Body of pancreas (tissue), 4 donors: Measurements from ENCODE around the gene TAMALIN. TPM values are rescaled to one million over a fixed set of nuclear protein-coding genes. Genes with fewer than 3 reads are reported as not detected.

Source experiments
- ATAC-seq: fragments of 150-250 bp; one replicate; pipeline ENCODE4 v1.9.1; 2016
- DNase-seq, 4 donors: peaks; one replicate each; pipeline ENCODE4 v3.0.0-alpha.2; 2019
- H3K27ac ChIP-seq, 4 donors: fragments of 200-600 bp; sonication (generic); 1 replicate in 3 of 4; 2 replicates in 1 of 4; pipeline versions ENCODE4 v1.5.1 to v1.6.1; 2016 to 2019; ENCODE audit warnings: mild to moderate bottlenecking in 1 of 4, mixed read lengths in 1 of 4, moderate library complexity in 1 of 4
- H3K27me3 ChIP-seq, 2 donors: fragments of 200-600 bp; sonication (generic); one replicate each; pipeline ENCODE4 v1.6.0; 2016; ENCODE audit warnings: mild to moderate bottlenecking in 1 of 2
- H3K36me3 ChIP-seq, 2 donors: fragments of 200-600 bp; sonication (generic); replicated peaks in 1 of 2; 2 replicates each; pipeline ENCODE4 v1.5.1; 2016; ENCODE audit warnings: low read depth in 2 of 2; ENCODE audit not compliant: insufficient read depth in 1 of 2
- H3K4me1 ChIP-seq: fragments of 200-600 bp; sonication (generic); one replicate; pipeline ENCODE4 v1.6.0; 2016
- H3K4me3 ChIP-seq, 2 donors: fragments of 200-600 bp; sonication (generic); 1 replicate in 1 of 2; 2 replicates in 1 of 2; pipeline ENCODE4 v1.5.1; 2016 to 2019
- H3K9me3 ChIP-seq, 3 donors: fragments of 200-600 bp; sonication (generic); 1 replicate in 2 of 3; 2 replicates in 1 of 3; pipeline ENCODE4 v1.5.1; 2016
- POLR2A ChIP-seq, 3 donors: fragments of 450-650 bp; IDR thresholded peaks; one replicate each; pipeline ENCODE4 v1.6.1; 2016; ENCODE audit warnings: antibody characterized with exemption in 3 of 3, mild to moderate bottlenecking in 2 of 3
- WGBS, 2 donors: methylation state at CpG; one replicate each; pipeline ENCODE4 v1.1.5; 2017; 5-methylcytosine and 5-hydroxymethylcytosine counted together
- intact Hi-C: fragments of 100-400 bp; cut with DNase I; formaldehyde crosslinking; loops from one replicate; pipeline ENCODE4 v1.15.1; 2023
- total RNA-seq, 2 donors: library from RNA; depleted of rRNA; stranded (reverse); fragments of >200 nt; gene quantifications; one replicate each; pipeline ENCODE4 v1.1.0, GENCODE V29; 2016
- TF ChIP-seq, protein P1 (sequence below), 7 experiments: fragments of 450-650 bp in 4 of 7; fragments of 200-600 bp in 3 of 7; sonication (generic) in 3 of 7; IDR thresholded peaks; one replicate each; pipeline ENCODE4 v1.5.1; 2016 to 2019; ENCODE audit warnings: antibody characterized with exemption in 7 of 7

The TAMALIN gene
- total RNA-seq, 2 donors from 2014 or later: 7.0 to 19.4 TPM

DNA sequence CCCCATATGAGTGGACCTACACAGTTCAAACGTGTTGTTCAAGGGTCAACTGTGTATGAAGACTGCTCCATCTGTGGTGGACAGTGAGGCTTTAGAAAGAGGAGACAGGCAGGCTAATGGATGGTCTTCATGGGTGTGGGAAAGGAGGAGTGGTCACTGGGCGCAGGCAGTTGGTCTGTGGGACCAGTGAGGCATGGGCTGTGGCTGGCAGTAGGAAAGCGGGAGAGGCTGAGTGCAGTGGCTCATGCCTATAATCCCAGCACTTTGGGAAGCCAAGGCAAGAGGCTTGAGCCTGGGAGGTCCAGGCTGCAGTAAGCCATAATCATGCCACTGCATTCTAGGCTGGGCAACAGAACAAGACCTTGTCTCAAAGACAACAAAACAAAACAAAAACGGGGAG, 42.5 kb downstream of the TAMALIN start:
- DNase-seq (no peak), ATAC-seq (no peak)
- H3K27ac ChIP-seq: peak overlapping the region; percentile 97 to 100 (median 98)
- 70 to 73% methylated on average over 4 of the region's 4 CpGs for WGBS, 2 donors
- H3K9me3 ChIP-seq: no peaks in the 10 kb centered on the region
- H3K4me3 ChIP-seq: no peak overlapping the region
- TF ChIP-seq POLR2A (IDR thresholded peaks at IDR 0.05): no peak
- TF ChIP-seq, protein P1, sequence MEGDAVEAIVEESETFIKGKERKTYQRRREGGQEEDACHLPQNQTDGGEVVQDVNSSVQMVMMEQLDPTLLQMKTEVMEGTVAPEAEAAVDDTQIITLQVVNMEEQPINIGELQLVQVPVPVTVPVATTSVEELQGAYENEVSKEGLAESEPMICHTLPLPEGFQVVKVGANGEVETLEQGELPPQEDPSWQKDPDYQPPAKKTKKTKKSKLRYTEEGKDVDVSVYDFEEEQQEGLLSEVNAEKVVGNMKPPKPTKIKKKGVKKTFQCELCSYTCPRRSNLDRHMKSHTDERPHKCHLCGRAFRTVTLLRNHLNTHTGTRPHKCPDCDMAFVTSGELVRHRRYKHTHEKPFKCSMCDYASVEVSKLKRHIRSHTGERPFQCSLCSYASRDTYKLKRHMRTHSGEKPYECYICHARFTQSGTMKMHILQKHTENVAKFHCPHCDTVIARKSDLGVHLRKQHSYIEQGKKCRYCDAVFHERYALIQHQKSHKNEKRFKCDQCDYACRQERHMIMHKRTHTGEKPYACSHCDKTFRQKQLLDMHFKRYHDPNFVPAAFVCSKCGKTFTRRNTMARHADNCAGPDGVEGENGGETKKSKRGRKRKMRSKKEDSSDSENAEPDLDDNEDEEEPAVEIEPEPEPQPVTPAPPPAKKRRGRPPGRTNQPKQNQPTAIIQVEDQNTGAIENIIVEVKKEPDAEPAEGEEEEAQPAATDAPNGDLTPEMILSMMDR (IDR thresholded peaks at IDR 0.05): no peak
- H3K36me3 ChIP-seq: no peaks in the 10 kb centered on the region
- intact Hi-C loops: no loop called here
- H3K4me1 ChIP-seq: peaks cover 56% of the 10 kb centered on the region
- no peaks in the 10 kb centered on the region for H3K27me3 ChIP-seq

DNA sequence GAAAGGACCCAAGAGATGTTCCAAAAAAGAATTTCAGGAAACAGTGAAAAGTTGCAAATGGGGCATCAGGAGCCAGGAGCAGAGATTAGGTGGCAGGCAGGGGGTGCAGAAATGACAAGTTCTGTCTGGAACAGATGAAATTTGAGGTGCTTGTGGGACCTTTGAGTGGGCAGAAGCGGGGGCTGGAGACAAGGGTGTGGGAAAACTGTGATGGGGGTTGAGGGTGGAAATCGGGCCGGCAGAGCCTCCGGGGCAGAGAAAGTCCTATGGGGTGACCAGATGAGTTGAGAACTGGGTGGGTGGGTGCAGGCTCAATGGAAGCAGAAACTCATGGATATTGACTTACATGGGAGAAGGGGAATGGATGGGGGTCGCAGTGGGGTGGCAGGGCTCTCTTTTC, 42.9 kb downstream of the TAMALIN start:
- ATAC-seq: no peak
- intact Hi-C loops: no loop called here
- no peaks in the 10 kb centered on the region for H3K36me3 ChIP-seq
- no peak for DNase-seq
- no peak overlapping the region for H3K4me3 ChIP-seq
- peak overlapping the region; percentile 97 to 100 (median 98) for H3K27ac ChIP-seq
- peaks cover 52% of the 10 kb centered on the region for H3K4me1 ChIP-seq
- no peaks in the 10 kb centered on the region for H3K27me3 ChIP-seq
- WGBS, 2 donors: 72 to 76% methylated on average over 5 of the region's 5 CpGs
- H3K9me3 ChIP-seq: no peaks in the 10 kb centered on the region
- TF ChIP-seq, protein P1 (IDR thresholded peaks at IDR 0.05): no peak
- TF ChIP-seq POLR2A (IDR thresholded peaks at IDR 0.05): no peak

DNA sequence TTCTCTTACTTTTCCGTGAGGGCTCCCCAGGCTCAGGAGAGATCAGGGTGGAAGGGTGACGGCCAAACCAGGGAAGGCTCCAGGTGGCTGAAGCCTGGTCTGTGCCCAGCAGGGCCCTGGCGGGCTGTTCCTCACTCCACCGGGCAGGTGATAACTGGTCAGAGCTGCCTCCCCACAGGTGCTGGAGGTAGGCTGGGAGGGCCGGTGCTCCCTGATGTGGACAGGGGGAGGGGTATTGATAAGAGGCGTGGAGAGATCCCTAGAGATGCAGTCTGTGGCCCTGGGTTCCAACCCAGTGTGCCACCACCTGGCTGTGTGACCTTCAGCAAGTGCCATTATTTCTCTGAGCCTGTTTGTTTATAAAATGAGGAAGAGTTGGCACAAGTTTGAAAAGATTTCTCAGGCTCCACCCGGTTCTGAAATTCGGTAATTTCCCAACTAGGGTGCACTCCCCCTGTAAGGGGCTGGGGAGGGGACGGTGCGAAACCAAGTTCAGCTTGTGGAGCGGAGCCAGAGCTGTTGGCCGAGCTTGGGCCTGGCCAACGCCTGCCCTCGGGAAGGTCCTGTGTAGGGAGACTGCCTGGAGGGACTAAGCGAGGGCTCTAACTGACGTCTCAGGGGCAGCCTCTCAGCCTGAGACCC, 43.5 kb downstream of the TAMALIN start:
- TF ChIP-seq POLR2A (IDR thresholded peaks at IDR 0.05): peak in 2 of 3 donors; percentile 70
- TF ChIP-seq, protein P1 (IDR thresholded peaks at IDR 0.05): peak in 2 of 7 experiments; percentile 11 to 12
- no peaks in the 10 kb centered on the region for H3K9me3 ChIP-seq
- no peaks in the 10 kb centered on the region for H3K27me3 ChIP-seq
- H3K36me3 ChIP-seq: no peaks in the 10 kb centered on the region
- ATAC-seq (peak; percentile 29), DNase-seq (peak; percentile 62 to 81 (median 78))
- H3K27ac ChIP-seq: peak overlapping the region; percentile 97 to 100 (median 98)
- H3K4me3 ChIP-seq: peak overlapping the region in 1 of 2 donors; percentile 5
- peaks cover 46% of the 10 kb centered on the region for H3K4me1 ChIP-seq
- intact Hi-C loops: no loop called here
- 13 to 21% methylated on average over 10 to 16 of the region's 16 CpGs for WGBS, 2 donors

DNA sequence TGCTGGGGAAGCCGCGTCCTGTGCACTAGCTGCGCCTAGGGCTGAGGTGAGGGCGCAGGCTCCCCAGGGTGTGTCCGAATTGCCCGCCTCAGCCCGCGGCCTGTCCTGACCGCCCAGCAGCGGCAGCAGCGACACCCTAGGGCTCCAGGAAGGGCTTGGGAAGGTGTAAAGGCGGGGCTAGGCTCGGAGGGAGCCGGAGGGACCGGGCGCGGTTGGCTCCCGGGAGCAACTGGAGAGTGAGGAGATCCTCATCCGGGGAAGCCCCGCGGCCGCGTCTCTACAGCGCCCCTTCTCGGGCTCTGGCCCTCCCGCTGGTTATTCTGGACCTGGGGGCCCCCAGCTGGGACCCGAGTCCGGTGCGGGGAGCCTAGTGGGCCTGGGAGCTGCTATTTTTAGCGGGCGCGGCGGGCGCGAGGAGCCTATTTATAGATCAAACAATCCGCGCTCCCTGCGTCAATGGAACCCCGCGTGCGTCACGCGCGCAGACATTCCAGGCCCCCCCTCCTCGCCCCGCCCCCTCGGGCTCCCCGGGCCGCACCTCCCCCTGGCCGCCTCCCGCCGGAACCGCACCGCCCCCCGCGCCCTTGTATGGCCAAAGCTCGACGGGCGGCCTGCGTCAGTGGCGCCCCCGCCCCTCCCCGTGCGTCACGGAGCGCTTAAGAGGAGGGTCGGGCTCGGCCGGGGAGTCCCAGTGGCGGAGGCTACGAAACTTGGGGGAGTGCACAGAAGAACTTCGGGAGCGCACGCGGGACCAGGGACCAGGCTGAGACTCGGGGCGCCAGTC, 44.2 kb downstream of the TAMALIN start, which contains the start of gene NR4A1:
Gene NR4A1 (plus strand): TSS at position 685 of the 784 bp plus-strand sequence. CDS start 2,887 bp downstream, outside the sequence.
- DNase-seq (peak; percentile 97 to 98 (median 98)), ATAC-seq (peak; percentile 85)
- TF ChIP-seq POLR2A (IDR thresholded peaks at IDR 0.05): peak; percentile 79 to 97 (median 93)
- TF ChIP-seq, protein P1 (IDR thresholded peaks at IDR 0.05): peak in 2 of 7 experiments; percentile 3 to 11
- WGBS, 2 donors: 0% methylated on average over 11 to 70 of the region's 77 CpGs
- H3K4me3 ChIP-seq: peak within 1 kb of the TSS; percentile 9 to 19
- H3K36me3 ChIP-seq: no peaks in the 10 kb centered on the region
- peaks cover 41% of the 10 kb centered on the region for H3K4me1 ChIP-seq
- intact Hi-C loops: no loop called here
- no peaks in the 10 kb centered on the region for H3K27me3 ChIP-seq
- H3K9me3 ChIP-seq: no peaks in the 10 kb centered on the region
- peak within 1 kb of the TSS; percentile 97 to 100 (median 98) for H3K27ac ChIP-seq
